HK-2 (cell line): ENCODE data around the gene ACTR1B.
"Not testable (repeated sequence)": the region's sequence is repeated elsewhere in the genome, so short reads cannot be mapped to it uniquely, and the experiment has no call there.

Experiments
- DNase-seq: peaks from one replicate; pipeline ENCODE4 v3.0.0-alpha.2; 2018; ENCODE audit not compliant: unreplicated experiment

Gene ACTR1B

DNA sequence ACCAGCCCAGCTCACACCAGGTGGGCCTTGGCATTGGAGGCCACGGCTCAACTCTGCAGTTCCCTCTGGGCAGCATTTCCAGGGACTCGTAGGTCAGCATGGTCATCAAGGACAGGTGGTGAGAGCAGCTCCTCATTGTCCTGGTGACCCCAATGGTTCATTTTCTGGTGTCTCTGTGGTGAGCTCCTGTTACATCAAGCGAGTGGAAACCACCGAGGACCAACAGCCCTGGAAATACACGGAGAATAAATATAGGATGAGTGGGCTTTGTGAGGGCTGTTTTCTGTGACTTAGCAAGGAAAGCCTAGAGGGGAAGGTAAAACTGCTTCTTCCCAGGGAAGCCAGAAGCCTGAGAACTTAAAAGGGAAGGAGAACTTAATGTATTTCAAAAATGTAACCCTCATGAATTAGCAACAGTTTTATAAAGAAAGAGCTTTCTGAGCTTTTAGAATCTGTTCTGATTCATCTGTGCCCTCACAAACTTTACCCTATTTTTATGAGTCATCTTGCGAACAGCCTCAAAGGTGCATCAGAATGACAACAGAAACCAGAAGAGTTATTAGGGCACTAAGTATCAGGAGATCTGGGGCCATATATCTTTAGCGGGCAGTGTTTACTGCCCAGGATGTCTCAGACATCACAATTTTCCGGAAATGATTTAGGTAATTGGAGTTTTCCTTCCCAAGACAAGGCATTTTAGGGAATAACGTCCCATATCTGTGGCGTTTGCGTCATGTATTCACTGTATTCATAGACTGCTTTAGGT lies 24.4 kb upstream of the ACTR1B start:
- DNase-seq = no peak

DNA sequence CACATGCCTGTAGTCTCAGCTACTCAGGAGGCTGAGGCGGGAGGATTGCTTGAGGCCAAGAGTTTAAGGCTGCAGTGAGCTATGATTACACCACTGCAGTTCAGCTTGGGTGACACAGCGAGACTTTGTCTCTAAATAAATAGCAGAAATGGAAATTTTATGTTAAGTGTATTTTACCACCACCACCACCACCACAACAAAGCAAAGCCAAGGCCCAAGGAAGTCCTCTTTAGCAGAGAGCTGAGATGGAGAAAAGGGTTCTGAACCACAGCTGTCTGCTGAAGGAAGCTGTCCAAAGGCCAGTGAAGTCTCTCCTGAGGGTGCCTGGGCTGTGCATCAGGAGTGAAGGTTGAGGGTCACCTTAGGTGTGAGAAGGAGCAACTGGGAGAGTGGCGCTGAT lies 23.4 kb upstream of the ACTR1B start:
- not testable (repeated sequence) for DNase-seq

DNA sequence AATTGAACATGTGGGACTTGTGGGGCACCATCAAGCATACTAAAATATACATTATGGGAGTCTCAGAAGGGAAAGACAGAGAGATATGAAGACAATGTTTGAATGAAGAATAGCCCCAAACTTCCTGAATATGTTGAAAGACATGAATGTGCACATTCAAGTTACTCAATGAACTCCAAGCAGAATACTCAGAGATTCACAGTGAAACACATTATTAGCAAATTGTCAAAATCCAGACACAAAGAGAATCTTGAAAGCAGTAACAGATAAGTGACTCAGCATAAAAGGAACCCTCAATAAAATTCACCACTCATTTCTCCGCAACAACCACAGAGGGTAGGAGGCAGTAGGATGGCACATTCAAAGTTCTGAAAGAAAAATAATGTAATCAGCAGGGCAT lies 14.5 kb upstream of the ACTR1B start:
- DNase-seq = no peak

DNA sequence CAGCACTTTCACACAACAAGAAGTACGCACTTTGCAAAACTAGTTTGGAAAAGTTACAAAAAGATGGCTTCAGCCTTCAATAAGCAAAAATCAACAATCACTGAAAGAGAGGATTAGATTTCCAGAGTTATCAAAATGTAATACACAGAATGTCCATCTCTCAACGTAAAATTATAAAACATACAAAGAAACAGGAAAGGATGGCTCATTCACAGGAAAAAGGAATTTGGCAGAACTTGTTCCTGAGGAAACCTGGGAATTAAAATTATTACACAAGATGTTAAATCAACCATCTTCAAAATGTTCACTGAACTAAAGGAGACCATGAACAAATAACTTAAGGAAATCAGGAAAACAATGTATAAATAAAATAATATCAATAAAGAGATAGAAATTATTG lies 13.6 kb upstream of the ACTR1B start:
- no peak for DNase-seq

DNA sequence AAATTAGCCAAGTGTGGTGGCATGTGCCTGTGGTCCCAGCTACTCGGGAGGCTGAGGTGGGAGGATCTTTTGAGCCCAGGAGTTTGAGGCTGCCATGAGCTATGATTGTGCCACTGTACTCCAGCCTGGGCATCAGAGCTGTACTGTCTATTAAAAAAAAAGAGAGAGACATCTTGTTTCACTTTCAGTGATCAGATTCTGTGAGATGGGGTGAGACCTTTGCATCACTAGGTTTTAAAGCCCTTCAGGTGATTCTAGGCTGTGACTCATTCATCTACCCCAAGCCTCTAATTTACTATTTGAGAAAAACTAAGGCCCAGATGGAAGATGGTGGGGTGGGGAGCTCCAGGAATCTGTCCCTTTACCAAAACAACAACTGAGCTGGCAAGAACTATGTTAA lies 12.8 kb upstream of the ACTR1B start:
- no peak for DNase-seq

DNA sequence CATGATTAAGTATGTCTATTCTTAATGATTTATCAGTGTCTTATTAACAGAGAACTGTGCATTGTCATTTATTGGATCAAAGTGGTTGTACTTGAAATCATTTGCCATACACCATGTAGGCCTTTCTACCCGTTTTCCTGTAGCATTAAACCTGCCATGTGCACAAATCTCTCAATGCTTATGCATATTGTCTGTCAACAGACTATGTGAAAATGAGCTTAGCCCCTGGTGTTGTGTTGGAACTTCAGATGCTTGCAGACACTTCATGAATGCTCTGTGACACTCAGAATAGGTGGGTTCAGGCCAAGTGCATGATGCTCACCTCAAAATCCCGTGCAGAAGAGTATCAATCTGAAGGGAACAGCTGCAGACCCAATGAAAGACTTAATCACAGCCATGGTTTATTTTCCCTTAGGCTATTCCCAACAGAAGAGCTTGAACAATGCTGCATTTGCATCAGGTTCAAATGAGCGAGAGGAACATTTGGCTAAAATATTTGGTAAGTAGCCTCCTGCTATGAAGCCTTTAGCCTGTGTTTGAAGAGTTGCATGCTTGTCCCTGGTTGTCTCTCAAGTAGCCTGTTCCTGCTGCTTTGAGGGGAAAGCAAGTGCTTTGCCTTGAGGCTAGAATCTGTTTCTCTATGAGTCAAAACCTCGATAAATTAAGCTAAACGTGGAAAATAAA lies 11.7 kb upstream of the ACTR1B start:
- no peak for DNase-seq

DNA sequence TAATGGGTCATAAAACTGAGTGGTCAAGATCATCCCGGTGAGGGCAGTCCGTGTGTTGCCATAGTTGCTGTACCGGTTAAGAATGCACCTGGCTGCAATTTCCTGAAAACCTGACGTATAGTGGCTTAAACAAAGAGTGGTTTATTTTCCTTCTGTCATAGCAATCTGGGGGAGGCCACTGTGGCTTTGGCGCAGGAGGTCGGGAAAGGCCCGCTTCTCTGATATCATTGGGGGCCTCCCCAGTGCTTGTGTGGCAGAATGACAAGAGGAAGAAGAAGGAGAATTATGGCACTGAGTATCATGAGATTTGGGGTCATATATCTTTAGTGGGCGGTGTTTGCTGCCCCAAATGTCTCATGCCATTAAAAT lies 10.1 kb upstream of the ACTR1B start:
- DNase-seq = no peak

DNA sequence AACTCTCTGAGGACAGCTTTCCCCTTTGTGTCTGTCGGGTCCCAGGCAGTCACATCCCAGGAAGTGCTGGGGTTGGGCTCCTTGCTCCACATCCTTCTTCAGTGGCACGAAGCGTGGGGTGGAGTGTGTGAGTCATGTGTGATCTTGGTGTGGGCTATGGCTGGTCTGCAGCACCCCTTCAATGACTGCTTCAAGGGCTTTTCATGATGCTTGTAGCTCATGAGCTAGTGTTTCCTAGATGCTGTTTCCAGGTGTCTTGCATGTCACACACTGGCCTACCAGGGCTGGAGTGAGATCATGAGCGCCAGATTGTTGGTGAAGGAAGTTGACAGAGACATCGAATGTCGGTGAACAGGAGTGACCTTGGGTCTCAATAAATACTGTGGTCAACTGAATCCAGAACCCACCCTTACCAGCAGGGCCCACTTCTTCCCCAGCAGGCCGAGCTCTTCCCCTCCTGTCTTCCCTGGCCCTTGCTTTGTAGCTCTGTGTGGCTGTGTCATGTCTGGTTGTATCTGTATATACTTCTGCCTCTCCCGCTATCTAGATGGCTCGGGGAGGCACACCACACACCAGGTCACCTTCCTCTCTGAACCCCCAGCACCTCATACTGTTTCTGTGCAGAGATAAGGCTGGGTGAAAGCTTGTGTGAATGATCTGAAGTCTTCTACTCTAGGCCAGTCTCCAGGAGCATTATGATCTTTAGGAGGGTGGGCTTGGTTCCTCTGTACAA lies 9.5 kb upstream of the ACTR1B start:
- no peak for DNase-seq

DNA sequence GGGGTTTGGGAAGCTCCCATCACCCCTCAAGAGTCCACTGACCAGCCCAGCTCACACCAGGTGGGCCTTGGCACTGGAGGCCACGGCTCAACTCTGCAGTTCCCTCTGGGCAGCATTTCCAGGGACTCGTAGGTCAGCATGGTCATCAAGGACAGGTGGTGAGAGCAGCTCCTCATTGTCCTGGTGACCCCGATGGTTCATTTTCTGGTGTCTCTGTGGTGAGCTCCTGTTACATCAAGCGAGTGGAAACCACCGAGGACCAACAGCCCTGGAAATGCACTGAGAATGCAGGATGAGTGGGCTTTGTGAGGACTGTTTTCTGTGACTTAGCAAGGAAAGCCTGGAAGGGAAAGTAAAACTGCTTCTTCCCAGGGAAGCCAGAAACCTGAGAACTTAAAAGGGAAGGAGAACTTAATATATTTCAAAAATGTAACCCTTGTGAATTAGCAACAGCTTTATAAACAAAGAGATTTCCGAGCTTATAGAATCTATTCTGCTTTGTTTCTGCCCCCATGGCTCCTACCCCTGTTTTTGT lies 8.8 kb upstream of the ACTR1B start:
- DNase-seq = not testable (repeated sequence)

DNA sequence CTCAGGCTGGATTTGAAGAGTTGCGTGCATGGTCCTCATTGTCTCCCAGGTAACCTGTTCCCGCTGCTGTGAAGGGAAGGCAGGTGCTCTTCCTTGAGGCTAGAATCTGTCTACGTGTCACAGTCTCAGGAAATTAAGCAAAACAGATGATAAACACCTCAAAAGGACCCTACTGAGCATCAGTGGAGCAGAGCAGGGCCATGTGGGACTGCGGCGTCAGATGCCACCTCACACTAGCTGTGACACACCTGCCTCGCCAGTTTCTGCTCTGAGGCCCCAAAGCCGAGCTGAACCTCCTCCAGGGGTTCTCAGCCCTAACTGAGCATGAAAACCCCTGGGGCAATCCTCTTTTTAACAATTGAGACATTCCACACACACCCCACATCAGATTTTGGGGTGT lies 7.7 kb upstream of the ACTR1B start:
- no peak for DNase-seq

DNA sequence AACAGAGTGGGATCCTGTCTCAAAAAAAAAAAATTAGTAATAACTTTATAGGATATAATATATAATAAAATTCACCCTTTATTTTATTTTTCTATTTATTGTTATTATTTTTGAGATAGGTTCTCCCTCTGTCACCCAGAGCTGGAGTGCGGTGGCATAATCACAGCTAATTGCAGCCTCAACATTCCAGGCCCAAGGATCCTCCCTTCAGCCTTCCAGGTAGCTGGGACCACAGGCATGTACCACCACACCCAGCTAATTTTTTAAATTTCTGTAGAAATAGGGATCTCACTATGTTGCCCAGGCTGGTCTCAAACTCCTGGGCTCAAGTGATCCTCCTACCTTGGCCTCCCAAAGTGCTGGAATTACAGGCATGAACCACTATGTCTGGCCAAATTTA lies 6.6 kb upstream of the ACTR1B start:
- DNase-seq = no peak

DNA sequence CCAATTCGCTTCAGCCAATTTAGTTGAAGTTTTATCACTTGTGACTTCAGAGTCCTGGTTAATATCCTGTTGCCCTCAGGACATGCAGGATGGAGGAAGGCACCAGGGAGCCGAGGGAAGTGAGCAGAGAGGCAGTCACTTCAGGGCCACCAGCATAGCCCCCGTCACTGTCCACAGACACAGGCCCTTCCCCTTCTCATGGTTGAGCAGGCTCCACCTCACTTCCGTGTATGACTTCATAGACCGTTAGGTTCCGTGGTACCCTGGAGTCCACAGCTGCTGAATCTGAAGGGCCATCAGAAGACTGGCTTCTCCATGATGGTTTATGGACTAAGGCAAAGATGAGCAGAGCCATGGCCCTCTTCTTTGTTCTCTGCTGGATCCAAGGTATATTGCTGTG lies 5.6 kb upstream of the ACTR1B start, which contains the start of gene C2orf92:
Gene C2orf92 (plus strand): TSS at position 266 of the 400 bp plus-strand sequence. CDS start 76 bp downstream, at position 342.
- no peak for DNase-seq

DNA sequence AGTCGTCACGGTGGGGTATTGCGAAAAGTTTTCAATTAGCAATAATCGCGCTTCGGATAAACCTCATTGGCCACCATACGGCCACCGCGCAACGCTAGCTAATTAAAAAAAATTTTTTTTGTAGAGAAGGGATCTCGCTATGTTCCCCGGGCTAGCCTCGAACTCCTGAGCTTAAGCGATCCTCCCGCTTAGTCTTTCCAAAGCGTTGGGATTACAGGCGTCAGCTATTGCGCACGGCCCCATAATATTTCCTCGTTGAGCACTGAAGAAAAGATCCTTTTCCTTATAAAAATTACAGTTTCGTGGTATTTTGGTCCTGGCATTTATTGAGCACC lies 759 bp upstream of the ACTR1B start:
- no peak for DNase-seq

DNA sequence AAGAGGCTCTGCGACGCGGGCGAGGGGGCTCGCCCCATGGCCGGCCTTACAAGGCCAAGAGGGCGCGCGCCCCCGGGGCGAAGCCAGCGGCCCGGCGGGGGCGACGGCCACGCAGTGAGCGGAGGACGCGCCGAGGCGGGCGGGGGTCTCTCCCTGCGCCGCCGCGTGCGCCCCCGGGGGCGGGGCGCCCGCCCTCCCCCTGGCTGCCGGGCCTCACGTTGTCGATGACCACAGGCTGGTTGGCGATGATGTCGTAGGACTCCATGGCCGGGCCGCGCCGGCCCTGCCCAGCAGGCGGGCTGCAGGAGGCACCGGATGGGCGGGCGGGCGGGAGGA lies 250 bp downstream of the ACTR1B start:
- no peak for DNase-seq

DNA sequence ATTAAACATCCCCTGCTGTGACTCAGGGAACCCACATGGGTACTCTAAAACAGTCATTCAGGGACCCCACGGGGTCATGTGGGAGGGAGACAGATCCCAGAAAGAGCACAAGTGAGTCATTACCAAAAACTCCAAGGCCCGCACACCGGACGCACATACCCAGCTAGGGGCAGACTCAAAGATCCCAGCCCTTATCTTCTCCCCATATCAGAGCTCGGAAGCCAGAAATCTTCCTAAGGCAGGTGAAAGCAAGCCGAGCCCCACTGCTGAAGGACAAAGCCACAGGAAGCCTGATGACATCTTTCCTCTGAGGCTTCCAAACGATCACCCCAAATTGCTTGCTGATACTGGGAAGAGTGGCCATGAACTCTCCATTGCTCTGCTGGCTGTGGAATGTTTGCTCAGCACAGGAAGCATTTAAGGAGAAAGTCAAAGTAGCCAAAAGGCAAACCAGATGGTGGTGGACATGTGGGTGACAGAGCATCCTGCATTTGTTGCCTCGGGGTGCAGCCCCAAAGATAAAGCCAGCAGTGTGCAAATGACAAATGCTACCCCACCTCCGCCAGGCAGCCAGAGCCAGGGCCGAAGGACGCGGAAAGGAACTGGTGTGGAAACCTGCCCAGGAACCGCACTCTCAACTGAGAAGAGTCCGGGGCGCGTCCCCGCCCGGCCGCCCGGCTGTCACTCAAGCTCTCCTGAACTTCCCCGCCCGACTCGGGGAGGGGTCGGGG lies 784 bp downstream of the ACTR1B start:
- peak; percentile 79 for DNase-seq

DNA sequence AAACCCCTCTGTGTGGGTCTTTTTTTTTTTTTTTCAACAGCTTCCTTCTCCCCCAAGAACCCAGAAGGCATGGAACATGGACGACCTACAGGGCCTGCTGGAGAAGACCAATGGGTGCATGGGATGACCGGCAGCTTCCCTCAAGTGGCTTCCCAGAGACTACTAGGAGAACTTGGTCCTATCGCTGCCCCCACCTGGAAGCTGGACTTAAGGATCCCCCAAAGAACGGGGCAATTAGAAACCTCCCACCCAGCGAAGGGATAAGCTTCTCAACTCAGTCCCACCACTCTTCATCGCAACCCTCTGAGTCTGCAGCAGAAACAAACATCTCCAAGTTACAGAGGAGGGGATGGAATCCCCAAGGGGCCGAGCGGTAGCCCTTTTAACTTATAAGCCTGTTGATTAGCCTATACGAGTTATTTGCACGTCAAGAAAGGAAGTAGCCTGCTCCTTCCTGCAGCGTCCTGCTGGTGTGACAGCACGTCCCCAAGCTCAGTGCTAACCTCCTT lies 1.4 kb downstream of the ACTR1B start:
- no peak for DNase-seq

DNA sequence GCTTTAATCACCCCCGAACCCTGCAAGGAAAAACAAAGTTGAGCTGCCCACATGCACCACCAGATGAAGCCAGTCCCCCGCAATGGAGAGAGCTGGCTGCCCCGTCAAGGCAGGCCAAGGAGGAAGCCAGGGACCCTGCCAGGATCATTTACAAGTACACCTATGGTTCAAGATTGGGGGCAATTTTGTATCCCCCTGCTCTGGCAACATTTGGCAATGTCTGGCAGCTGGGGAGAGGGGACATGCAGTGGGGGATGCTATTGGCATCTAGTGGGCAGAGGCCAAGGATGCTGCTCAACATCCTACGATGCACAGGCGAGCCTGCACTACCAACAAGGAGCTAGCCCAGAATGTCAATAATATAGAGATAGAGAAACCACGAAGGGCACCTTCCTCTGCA lies 1.9 kb downstream of the ACTR1B start:
- DNase-seq = no peak

DNA sequence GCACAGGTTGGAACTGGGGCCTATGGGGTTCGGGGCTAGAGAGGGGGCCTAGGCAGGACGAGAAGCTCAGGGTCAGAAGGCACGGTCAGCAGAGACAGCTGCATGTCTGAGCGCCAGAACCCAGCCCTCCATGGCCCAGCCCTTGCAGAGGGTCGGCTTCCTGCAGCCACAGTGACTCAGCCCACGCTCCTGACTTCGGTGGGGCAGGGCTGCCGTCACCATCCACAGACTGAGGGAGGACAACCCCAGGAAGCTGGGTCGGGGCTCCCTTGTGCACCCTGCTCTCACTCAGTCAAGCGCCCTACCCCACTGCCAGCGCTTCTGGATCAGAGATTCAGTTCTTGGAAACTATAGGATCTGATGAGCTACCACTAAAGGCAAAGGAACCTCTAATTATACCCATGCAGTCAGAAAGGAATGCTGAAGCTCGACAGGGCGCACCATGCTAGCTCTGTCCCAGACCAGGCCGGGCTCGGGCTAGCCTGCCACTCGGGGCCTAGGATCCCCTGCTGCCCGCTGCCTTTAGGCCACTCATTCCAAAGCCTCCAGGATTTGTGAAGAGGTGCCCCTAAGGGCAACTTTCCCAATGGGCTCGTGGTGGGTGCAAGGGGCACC lies 3.0 kb downstream of the ACTR1B start:
- peak; percentile 24 for DNase-seq

DNA sequence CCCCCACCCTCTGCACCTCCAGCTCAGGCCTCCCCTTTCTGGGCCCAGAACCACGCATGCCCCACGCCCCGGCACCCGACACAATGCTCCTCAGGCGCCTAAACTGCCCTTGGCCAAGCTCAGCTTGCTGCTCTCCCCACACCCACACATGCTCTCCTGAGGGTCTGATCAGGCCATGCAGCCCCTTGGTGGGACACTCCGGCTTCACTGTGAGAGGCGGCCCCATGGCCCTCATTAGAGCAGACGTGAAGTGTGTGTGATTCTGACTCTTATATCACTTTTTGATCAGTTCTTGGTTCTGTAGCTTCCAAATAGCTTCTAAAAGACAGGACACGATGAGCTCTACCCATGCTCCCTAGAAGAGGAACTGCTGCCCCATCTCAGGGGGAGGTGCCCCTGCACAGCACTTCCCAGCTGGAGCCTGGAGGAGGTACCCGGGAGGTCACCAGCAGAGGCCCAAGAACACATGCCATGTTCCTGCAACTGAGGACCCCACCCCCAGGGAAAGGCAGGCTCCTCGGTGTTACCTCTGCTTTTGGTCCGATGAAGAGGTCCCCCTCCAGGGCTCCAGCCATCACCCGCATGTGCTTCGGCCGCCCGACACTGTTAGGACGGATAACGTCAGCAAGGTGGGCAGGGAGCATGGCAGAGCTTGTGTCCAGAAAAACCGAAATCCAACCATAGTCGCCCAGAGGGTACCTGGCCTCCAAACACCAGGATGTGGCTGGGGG lies 3.6 kb downstream of the ACTR1B start:
- no peak for DNase-seq

DNA sequence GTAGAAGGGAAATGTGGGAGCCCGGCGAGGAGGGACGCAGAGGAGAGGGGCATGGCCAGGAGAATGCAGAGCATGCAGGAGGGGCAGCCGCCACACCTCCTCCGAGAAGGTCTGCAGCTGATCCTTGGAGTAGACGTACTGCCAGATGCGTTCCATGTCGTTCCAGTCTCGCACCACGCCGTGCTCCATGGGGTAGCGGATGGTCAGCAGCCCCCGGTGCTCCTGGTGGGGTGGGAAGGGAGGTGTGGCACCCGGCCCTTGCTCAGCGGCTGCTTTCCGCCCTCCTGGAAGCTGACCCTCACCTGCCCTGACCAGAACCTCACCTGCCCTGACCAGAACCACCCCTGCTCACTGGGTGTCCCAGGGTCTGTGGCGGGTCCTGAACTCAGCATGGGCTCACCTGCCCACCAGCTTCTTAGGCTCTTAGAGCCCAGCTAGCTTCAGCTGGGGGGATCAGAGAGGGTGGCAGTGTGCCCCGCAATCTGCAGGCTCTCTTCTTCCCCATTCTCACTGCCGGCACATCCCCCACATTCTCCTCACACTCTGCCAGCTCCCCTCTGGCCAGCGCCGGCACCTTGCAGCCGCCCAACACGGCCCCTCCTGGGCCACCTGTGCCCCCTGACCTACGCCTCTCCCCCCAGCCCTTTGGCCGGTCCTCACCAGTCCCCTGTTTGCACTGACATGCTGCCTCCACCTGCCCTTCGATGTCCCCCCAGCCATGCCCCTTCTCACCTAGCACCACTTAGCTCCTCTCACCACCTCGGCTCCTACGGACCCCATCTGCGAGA lies 4.4 kb downstream of the ACTR1B start:
- no peak for DNase-seq
